HG03442 (cell line): ENCODE measurements around the gene UVRAG.
"Not testable (repeated sequence)": the region's sequence is repeated elsewhere in the genome, so short reads cannot be mapped to it uniquely, and the experiment has no call there.

Experiments
- ATAC-seq: cut with Tn5 transposase; IDR thresholded peaks from one replicate; pipeline ENCODE4 v1.9.1; 2021; ENCODE audit warnings: mild to moderate bottlenecking, moderate library complexity; ENCODE audit not compliant: unreplicated experiment

The UVRAG gene

DNA sequence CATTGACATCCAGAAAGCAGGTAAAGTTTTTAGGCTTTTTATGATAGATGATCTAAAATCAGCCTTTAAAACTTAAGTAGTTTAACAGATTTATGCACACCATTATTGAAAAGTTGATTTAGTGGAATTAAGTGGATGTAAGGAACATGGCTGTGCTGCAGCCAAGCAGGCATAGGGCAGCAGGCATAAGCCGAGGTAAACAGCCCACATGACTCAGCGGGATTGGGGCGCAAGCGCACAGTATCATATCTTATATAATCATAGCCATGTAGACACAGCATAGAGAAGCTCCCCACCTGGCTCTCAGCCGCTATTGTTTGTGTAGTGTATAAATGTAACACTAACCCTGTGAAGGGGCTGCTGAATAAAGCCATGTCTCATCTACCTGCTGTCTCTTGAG is 233.8 kb downstream of the UVRAG start:
- no peak for ATAC-seq

DNA sequence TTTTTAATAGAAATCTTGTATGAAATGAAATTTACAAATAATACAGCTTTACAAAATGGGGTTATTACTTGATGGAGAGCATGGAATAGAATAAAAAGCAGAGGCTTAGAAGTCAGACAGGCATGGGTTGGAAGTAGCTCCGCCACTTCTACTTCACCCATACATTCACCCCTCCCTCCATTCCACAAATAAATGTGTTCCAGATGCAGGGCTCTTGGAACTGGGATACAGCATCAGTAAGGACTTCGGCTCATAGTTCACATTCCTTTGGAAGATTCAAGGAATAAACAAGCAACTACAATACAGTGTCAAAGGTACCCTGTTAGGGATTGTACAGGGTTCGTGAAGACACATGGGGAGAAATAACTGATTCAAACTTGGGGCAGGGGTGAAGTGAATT is 234.5 kb downstream of the UVRAG start:
- ATAC-seq: no peak

DNA sequence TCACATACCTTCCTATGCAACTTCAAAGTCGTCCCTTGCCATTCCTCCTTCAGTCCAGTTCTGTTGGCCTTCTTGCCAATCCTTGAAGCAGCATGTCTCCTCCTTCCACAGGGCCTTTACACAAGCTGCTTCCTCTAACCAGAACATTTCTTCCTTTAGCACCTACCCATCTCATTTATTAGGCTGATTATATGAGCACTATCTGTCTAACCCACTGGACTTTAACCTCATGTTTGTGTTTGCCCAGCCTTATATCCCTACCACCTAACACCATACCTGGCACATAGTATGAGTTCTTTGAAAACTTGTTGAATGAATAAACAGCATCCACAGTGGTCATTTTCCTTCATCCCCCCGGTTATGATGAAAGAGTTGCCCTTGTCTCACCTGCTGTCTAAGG is 236.9 kb downstream of the UVRAG start:
- no peak for ATAC-seq

DNA sequence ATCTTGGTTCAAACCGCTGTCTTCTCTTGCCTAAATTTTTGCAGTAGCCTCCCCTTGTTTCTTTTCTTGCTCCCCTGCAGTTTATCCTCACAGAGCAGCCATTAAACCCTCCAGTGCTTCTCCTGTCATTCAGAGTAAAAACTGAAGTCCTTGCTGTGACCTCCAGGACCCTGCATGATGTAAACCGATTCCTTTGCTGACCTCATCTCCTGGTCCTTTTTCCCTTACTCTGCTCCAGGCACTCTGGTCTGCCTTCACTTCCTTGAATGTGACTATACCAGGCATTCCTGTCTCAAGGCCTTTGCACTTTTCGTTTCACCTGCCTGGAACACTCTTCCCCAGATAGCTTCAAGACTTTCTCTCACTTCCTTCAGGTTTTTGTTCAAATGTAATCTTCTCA is 239.3 kb downstream of the UVRAG start:
- no peak for ATAC-seq

DNA sequence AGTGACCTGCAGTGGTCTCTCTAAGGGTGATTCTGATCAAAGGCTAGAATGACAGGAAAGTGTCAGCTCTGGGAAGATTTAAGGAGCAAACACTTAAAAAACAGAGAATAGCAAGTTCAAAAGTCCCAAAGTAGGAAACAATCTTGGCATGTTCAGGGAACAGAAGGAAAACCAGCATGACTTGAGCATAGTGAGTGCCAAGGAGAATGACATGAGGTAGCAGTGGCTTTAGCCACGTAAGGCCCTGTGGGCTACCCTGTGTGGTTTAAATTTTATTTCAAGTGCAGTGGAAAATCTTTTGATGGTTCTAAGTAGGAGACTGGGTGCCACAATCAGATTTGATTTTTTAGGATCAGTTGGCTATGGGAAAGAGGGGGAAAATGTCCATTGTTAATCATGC is 241.9 kb downstream of the UVRAG start:
- no peak for ATAC-seq

DNA sequence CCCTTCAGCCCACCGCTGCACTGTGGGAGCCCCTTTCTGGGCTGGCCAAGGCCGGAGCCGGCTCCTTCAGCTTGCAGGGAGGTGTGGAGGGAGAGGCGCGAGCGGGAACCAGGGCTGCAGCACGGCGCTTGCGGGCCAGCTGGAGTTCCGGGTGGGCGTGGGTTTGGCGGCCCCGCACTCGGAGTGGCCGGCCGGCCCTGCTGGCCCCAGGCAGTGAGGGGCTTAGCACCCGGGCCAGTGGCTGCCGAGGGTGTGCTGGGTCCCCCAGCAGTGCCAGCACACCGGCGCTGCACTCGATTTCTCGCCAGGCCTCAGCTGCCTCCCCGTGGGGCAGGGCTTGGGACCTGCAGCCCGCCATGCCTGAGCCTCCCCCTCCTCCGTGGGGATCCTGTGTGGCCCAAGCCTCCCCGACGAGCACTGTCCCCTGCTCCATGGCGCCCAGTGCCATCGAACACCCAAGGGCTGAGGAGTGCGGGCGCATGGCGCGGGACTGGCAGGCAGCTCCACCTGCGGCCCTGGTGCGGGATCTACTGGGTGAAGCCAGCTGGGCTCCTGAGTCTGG is 245.5 kb downstream of the UVRAG start:
- not testable (repeated sequence) for ATAC-seq

DNA sequence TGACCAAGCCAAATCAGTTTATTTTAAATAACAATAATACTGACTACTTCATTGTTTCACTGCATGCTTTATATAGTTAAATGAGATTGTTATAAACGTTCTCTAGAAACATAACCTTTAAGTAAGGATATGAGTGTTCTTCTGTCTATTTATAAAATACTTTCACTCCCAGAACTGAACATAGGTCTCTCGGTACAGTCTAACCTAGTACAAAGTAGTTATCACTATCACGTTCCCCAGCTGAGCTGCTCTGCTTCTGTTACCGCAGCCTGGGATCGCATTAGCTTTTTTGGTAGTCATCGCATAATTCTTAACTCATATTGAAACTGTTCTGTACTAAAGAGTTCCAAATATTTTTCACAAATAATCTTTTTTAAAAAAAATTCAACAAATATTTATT is 247.7 kb downstream of the UVRAG start:
- peak; percentile 98 for ATAC-seq

DNA sequence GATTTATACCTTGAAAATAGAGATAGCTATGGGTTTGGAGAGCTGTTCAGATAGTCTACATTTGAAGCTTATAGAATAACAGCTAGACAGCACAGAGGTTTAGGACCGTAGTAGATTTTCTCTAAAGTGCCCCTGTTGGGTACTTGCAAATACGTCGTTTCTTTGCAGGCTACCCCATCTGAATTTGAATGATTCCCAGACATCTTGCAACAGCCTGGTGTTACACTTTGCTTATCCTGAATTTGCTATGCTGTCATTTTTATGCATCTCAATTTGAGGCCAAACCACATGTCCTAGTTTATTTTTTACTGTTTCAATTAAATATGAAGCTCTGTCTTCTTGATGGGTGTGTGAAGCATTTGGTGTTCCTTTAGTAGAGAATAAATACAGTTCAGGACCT is 249.2 kb downstream of the UVRAG start:
- no peak for ATAC-seq

DNA sequence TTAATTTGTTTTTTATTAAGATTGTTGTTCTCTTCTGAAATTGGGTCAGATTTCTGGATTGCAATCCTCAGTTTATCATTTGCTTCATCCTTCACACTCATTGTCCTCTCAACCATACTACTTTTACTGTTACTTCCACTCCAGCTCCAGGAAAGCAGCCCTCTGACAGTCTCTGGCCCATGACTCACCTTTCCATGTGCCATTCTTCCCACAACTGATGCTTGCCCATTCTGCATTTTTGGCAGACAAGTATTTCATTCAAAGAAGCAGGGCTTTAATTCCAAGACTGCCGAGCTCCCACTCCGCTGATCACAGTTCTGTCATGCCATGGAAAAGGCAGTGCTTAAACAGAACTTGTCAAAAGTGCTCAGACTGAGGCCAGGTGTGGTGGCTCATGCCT is 252.1 kb downstream of the UVRAG start:
- ATAC-seq: no peak

DNA sequence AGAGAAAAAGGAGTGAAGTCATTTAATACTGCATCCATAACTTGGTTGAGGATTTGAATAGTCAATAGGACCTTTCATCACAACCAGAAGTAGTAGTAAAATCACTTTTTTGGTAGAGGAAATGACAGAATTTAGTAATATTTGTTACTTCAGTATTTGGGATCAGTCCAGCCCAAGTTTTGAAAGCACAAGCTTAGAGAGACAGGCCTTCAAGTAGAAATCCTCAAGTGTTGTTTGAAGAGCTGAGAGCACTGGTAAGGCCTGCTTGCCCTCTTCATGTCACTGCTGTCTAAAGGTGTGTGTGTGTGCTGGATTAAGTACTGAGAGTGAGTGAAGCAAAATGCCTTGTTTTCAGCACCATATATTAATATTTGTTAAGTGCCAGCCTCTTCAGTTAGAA is 254.0 kb downstream of the UVRAG start:
- no peak for ATAC-seq

DNA sequence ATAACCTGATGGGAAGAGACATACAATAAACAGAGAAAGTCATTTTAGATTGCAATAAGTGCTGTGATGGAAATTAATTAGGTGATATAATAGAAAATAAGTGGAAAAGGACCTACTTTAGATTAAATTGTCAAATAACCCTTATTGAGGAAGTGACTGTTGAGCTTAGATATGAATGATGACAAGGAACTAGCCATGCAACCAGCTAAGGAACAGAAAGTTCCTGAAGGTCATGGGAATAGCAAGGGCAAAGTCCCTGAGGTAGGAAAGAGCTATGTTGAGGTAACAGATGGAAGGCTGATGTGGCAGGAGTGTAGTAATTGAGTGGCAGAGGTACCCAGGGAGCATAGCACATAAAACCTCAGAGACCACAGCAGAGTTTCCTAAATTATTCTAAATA is 256.1 kb downstream of the UVRAG start:
- ATAC-seq: no peak

DNA sequence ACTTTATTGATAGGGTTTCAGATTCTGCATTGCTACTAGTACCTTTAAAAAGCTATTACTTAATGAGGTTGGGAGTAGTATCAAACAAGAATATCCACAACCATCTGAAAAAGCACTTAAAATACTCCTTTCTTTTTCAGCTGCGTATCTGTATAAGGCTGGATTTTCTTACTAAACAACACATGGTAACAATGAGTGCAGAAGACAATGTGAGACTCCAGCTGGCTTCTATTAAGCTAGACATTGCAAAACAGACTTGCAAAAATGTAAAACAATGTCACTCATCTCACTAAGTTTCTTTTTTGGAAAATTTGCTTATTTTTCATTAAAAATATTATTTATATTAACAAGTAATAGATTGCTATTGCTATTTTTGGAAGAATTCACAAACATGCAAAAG is 258.7 kb downstream of the UVRAG start:
- no peak for ATAC-seq

DNA sequence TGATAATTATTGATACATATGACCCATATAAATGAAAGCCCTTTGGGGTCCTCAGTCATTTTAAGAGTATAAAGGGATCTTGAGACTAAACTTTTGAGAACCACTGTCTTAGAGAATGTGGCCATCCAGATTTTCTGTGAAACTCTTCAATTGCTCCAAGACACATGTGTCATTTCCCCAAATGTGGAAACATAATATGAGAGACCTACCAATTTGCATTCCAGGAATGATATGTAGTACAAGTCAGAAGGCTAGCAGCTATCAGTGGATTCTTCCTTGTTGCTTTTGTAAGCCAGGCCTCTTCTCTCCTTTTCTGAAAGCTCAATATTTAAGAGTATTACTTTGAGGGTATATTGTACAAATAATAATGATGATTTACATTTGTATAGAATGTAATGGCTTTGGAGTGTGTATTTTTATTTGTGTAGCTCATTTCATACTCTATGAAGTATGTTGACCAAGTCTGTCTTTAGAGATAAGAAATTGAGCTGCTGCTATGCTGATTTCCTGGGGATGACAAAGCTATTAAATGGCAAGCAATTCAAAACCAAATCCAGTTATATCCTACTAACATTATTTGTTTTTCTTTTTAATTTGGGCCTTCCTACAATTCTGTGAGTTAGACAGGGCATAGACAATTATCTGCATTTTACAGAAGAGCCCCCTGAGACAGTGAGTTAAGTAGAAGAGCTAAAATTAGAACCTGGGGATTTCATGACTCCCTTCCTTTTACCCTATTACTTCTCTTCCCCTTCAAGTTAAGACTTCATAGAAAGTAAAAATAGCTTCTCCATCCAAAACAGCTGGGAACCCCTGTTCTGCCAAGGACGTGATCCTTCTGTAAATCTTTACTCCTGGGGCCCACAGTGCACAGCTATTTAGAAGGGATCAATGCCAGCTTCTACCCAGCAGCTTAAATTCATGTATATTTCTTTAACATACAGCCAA is 259.4 kb downstream of the UVRAG start:
- no peak for ATAC-seq

DNA sequence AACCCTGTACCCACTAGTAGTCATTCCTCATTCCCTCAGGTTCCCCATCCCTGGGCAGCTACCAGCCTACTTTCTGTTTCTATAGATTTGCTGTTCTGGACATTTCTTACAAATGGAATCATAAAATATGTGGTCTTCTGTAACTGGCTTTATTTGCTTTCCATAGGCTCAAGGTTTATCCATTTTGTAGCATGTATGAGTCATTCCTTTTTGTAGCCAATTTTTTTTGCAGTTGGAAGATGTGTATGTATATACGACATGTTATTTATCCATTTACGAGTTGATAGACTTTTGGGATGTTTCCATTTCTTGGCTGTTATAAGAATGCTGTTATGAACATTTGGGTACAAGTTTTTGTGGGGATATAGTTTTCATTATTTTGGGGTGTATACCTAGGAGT is 260.7 kb downstream of the UVRAG start:
- no peak for ATAC-seq

DNA sequence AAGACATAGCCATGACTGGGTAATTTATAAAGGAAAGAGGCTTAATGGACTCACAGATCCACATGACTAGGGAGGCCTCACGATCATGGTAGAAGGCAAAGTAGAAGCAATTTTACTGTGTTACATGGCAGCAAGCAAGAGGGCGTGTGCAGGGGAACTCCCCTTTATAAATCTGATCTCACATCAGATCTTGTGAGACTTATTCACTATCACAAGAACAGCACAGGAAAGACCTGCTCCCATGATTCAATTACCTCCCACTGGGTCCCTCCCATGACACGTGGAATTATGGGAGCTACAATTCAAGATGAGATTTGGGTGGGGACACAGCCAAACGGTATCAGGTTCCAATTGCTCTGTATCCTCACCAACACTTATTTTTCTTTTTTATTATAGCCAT is 261.2 kb downstream of the UVRAG start:
- not testable (repeated sequence) for ATAC-seq

DNA sequence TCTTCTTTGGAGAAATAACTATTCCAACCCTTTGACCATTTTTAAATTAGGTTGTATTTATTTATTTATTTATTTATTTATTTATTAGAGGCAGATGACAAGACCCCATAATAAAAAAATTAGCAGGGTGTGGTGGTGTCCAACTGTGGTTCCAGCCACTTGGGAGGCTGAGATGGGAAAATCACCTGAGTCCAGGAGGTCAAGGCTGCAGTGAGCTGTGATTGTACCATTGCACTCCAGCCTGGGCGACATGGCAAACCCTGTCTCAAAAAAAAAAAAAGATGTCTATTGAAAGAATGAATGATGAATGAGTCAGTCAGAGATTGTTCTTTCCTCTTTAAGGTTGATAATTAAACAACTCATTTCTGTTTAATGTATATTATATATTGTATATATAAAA is 261.7 kb downstream of the UVRAG start:
- no peak for ATAC-seq

DNA sequence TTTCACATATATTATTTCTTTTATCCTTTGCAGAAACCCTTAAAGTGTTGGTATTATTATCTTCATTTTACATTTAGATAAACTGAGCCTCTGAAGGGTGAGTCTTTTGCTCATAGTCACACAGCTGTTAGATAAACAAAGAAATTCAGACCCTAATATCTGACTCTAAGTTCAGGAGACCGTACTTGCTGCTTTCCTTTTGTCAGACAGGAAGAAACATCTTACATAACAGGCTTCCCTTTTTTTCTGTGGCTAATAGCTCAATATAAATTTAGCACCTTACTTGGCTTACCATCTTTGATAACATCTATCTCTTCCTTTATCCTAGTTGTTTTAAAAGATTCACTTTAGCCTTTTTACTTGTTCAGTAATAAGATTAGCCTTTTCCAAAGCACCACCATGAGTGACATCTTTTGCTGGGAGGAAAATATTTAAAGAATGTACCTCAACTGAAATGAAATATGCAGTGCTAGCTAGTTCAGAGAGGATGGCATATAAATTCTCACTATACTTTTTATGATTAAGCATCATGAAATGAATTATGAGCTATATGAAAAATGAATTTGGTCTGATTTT is 262.7 kb downstream of the UVRAG start:
- ATAC-seq: no peak

DNA sequence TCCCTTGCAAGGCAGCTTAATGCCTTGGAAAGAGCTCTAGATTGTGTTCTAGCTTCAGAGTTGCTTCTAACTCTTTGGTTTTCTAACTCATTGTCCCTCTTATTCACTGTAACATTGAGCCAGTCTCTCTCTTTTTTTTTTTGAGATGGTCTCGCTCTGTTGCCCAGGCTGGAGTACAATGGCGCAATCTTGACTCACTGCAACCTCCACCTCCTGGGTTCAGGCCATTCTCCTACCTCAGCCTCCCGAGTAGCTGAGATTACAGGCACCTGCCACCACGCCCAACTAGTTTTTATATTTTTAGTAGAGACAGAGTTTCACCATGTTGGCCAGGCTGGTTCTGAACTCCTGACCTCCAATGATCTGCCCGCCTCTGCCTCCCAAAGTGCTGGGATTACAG is 266.1 kb downstream of the UVRAG start:
- not testable (repeated sequence) for ATAC-seq

DNA sequence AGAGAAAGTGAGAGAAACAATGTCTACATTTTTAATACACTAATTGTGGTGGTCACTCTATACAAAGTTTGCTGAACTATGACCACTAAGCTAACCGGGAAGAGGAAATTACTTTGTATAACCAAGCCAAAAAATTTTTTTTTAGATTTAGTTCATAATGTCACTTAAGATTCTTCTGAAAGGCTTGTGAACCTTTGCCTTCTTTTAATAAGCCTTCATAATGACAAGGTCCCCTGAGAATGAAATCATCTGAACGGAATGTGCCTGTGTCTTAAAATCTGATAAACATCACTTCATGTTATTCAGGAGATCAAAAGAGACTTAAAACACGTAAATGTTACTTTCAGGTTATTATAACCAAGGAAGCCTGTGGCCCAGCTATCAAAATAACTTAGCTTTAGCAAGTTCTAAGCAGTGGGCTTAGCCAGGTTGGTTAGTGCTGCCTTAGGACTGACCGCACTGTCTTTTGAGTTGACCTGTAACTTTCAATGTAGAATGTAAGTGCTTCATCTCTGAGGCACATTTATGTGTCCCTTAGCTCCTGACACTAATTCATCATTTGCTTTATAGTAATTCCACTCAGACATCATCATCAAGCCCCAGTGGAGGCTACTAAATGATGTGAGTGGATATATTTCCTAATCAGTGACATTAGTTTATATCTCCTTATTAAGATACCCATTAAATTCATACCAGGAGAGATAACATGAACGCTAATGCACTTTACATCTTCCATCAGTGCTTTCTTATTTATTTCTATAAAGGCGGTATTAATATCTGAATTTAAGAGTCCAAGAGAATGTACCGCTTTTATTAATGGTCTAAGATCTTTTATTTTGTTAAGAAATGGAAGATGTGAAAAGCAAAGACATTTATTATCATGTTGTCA is 268.8 kb downstream of the UVRAG start:
- no peak for ATAC-seq

DNA sequence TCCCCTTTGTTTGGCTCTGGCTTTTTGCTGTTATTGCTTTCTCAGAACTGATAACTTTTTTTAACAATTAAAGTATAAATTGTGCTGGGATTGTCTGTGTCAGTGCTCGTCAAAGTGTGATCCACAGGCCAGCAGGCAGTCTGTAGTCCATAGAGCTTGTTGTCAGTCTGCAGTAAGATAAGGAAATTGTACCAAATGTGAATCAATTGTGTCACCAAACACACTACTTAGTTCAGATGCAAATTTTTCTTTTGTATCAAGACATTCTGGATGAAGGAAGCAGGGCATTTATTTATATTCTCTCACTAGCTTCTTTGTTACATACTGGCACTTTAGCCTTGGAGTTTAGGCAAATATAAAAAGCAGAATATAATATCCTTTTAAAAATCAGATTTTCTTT is 270.3 kb downstream of the UVRAG start:
- no peak for ATAC-seq
